ENCODE measurements around the gene DIDO1. TPM values are rescaled to one million over a fixed set of nuclear protein-coding genes. Genes with fewer than 3 reads are reported as not detected.

Gene DIDO1
- total RNA-seq, 1 experiment from 2014 or later: 120 TPM

DNA sequence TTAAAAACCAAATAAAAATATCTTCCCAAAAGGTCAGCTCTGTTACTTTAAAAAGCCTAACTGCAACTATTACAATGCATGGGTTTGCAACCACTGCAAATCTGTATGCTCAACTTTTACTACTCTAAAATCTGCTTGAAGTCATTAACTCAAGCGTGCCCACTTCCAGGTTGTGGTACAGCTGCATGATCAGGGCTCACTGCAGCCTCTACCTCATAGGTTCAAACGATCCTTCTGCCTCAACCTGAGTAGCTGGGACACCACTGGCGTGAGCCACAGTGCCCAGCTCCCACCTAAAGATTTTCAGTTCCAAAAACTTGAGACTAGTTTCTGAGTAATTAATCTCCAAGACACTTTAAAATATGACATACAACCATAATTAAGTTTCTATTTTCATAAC lies 8.2 kb downstream of the DIDO1 start:
- H3K4me1 ChIP-seq: peaks cover 63% of the 10 kb centered on the region

DNA sequence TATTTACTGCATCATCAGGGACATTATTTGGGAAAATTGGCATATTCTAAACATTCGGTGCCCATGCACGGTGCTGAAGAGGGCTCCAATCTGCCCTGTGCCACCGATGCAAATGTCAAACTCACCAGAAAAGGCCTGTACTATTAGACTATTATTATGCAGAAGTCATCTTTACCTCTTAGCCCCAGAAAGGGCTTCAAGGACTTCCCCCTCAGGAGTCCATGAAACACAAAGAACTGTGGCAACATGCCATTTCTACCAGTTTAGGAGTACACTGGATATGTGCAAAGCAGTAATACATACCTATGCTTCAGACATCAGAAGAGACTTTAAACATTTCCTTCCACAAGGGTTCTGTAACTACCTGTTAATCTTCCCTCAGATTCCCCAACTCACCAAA lies 8.6 kb downstream of the DIDO1 start:
- Histone ChIP-seq H3K4me3 (ENCODE audit: low read depth, low read length) (no peak overlapping the region), H3K4me1 (peaks cover 65% of the 10 kb centered on the region), H3K36me3 (ENCODE audit: control insufficient read depth, insufficient read depth, low read length) (peaks cover 1% of the 10 kb centered on the region; the same call in 1 of the 2 replicates), H3K27me3 (replicated peaks; ENCODE audit: control insufficient read depth, insufficient read depth, low read length) (no peaks in the 10 kb centered on the region), H3K9me3 (no peaks in the 10 kb centered on the region)
- H3K4me1 Mint-ChIP-seq (ENCODE audit: low read depth, unreplicated experiment): peaks cover 64% of the 10 kb centered on the region
- no peak for DNase-seq
- intact Hi-C loops (cut with micrococcal nuclease; ENCODE audit: unreplicated experiment): no loop called here
- H3K36me3 Mint-ChIP-seq (ENCODE audit: insufficient read depth, unreplicated experiment): peaks cover 66% of the 10 kb centered on the region
- no peak overlapping the region for H3K27ac Mint-ChIP-seq (ENCODE audit: unreplicated experiment)
- ChIA-PET POLR2A (interaction anchor here (0.6 to 1.6 kb wide), 2 partner anchors 16 to 35 kb away, joined by 3 to 5 read pairs; no protein-coding TSS in a partner anchor), CTCF (interaction anchor here (2.3 kb wide), 1 partner anchor 11 kb away, joined by 10 read pairs; no protein-coding TSS in a partner anchor)
- TF ChIP-seq, protein P1, sequence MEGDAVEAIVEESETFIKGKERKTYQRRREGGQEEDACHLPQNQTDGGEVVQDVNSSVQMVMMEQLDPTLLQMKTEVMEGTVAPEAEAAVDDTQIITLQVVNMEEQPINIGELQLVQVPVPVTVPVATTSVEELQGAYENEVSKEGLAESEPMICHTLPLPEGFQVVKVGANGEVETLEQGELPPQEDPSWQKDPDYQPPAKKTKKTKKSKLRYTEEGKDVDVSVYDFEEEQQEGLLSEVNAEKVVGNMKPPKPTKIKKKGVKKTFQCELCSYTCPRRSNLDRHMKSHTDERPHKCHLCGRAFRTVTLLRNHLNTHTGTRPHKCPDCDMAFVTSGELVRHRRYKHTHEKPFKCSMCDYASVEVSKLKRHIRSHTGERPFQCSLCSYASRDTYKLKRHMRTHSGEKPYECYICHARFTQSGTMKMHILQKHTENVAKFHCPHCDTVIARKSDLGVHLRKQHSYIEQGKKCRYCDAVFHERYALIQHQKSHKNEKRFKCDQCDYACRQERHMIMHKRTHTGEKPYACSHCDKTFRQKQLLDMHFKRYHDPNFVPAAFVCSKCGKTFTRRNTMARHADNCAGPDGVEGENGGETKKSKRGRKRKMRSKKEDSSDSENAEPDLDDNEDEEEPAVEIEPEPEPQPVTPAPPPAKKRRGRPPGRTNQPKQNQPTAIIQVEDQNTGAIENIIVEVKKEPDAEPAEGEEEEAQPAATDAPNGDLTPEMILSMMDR (IDR thresholded peaks at IDR 0.05; ENCODE audit: insufficient read depth in 1 of 2, low read depth in 1 of 2, low read length in 1 of 2, severe bottlenecking in 1 of 2, unreplicated experiment in 1 of 2): no peak
- no peak overlapping the region for H3K4me3 Mint-ChIP-seq (ENCODE audit: unreplicated experiment)
- H3K9me3 Mint-ChIP-seq (ENCODE audit: unreplicated experiment): no peaks in the 10 kb centered on the region
- no TSS peak for BruUV-seq (replicated peaks)
- no peaks in the 10 kb centered on the region for H3K27me3 Mint-ChIP-seq (ENCODE audit: insufficient read depth, unreplicated experiment)

More for the DNA sequence above, 8.2 kb downstream of the DIDO1 start:
- H3K9me3 ChIP-seq: no peaks in the 10 kb centered on the region
- DNase-seq: peak in 1 of 2 experiments; percentile 30
- TF ChIP-seq, protein P1 (IDR thresholded peaks at IDR 0.05; ENCODE audit: insufficient read depth in 1 of 2, low read depth in 1 of 2, low read length in 1 of 2, severe bottlenecking in 1 of 2, unreplicated experiment in 1 of 2): no peak
- Mint-ChIP-seq H3K4me1 (ENCODE audit: low read depth, unreplicated experiment) (peaks cover 62% of the 10 kb centered on the region), H3K9me3 (ENCODE audit: unreplicated experiment) (no peaks in the 10 kb centered on the region), H3K27me3 (ENCODE audit: insufficient read depth, unreplicated experiment) (no peaks in the 10 kb centered on the region), H3K4me3 (ENCODE audit: unreplicated experiment) (no peak overlapping the region), H3K36me3 (ENCODE audit: insufficient read depth, unreplicated experiment) (peaks cover 65% of the 10 kb centered on the region), H3K27ac (ENCODE audit: unreplicated experiment) (peak overlapping the region; percentile 0)
- H3K27me3 ChIP-seq (replicated peaks; ENCODE audit: control insufficient read depth, insufficient read depth, low read length): no peaks in the 10 kb centered on the region
- no peak overlapping the region for H3K4me3 ChIP-seq (ENCODE audit: low read depth, low read length)
- peaks cover 1% of the 10 kb centered on the region; the same call in 1 of the 2 replicates for H3K36me3 ChIP-seq (ENCODE audit: control insufficient read depth, insufficient read depth, low read length)
- ChIA-PET POLR2A (interaction anchor here (0.6 to 1.6 kb wide), 2 partner anchors 16 to 35 kb away, joined by 3 to 5 read pairs; no protein-coding TSS in a partner anchor), CTCF (interaction anchor here (2.3 kb wide), 1 partner anchor 11 kb away, joined by 10 read pairs; no protein-coding TSS in a partner anchor)
- no TSS peak for BruUV-seq (replicated peaks)
- intact Hi-C loops (cut with micrococcal nuclease; ENCODE audit: unreplicated experiment): no loop called here

DNA sequence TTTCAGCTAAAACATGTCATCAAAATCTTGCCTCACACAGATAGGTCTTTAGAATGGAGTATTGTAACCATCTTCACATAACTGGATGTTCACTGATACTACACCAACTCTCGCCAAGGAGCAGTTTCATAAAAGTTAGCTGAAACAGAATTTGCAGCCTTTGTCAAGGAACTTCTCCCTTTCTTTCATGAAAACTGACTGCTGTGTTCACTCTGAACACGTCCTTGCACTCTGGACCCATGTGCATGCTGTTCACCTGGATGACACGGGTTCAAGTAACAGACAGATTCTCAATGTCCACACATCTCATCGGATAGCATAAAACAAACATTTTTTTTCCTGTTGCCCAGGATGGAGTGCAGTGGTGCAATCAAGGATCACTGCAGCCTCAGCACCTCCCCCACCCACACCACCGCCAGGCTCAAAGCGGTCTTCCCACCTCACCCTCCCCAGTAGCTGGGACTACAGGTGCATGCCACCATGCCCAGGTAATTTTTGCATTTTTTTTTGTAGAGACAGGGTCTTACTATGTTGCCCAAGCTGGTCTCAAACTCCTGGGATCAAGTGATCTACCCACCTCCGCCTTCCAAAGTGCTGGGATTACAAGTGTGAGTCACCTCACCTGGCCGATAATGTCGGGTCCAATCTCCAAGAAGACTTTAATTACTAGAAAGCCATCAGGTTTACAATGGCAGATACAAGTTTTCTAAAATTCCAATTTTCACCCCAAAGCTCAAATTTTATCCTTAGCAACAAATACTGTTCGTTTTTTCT lies 9.4 kb downstream of the DIDO1 start:
- TF ChIP-seq, protein P1 (IDR thresholded peaks at IDR 0.05; ENCODE audit: insufficient read depth in 1 of 2, low read depth in 1 of 2, low read length in 1 of 2, severe bottlenecking in 1 of 2, unreplicated experiment in 1 of 2): no peak
- no peaks in the 10 kb centered on the region for H3K27me3 ChIP-seq (replicated peaks; ENCODE audit: control insufficient read depth, insufficient read depth, low read length)
- H3K9me3 ChIP-seq: no peaks in the 10 kb centered on the region
- ChIA-PET CTCF (interaction anchor here (1.4 to 2.3 kb wide), 2 partner anchors 10 kb away, joined by 4 to 10 read pairs; no protein-coding TSS in a partner anchor), POLR2A (no interaction called here)
- Mint-ChIP-seq H3K9me3 (ENCODE audit: unreplicated experiment) (no peaks in the 10 kb centered on the region), H3K27me3 (ENCODE audit: insufficient read depth, unreplicated experiment) (no peaks in the 10 kb centered on the region), H3K4me1 (ENCODE audit: low read depth, unreplicated experiment) (peaks cover 59% of the 10 kb centered on the region), H3K27ac (ENCODE audit: unreplicated experiment) (peak overlapping the region; percentile 27), H3K4me3 (ENCODE audit: unreplicated experiment) (peak overlapping the region; percentile 7), H3K36me3 (ENCODE audit: insufficient read depth, unreplicated experiment) (peaks cover 71% of the 10 kb centered on the region)
- peaks cover 2% of the 10 kb centered on the region for H3K36me3 ChIP-seq (ENCODE audit: control insufficient read depth, insufficient read depth, low read length)
- H3K4me1 ChIP-seq: peaks cover 65% of the 10 kb centered on the region
- DNase-seq: peak in 1 of 2 experiments; percentile 25
- TSS peak; percentile 1 for BruUV-seq (replicated peaks)
- H3K4me3 ChIP-seq (ENCODE audit: low read depth, low read length): no peak overlapping the region
- intact Hi-C loops (cut with micrococcal nuclease; ENCODE audit: unreplicated experiment): no loop called here

All from Caco-2 (cell line).